Measurements from ENCODE around the gene LZIC.
A peak's percentile ranks its signal among the peaks of the same experiment; 100 is the strongest.

LZIC gene

GRCh38 chr1:9894115-9894514 is 49.1 kb downstream of the LZIC start:
- Histone ChIP-seq H3K4me3 (ENCODE audit: low read depth in 1 of 2, low read length in 2 of 2) (no peak overlapping the region), H3K4me1 (ENCODE audit: insufficient read depth, low read length) (peaks cover 19% of the 10 kb centered on the region), H3K9me3 (ENCODE audit: low read length) (no peaks in the 10 kb centered on the region), H3K27me3 (ENCODE audit: control insufficient read depth in 1 of 2, insufficient read depth in 2 of 2, low read length in 2 of 2) (no peaks in the 10 kb centered on the region), H3K36me3 (ENCODE audit: insufficient read depth, low read length) (no peaks in the 10 kb centered on the region), H3K9ac (ENCODE audit: low read length) (no peak overlapping the region), H3K27ac (ENCODE audit: low read depth, low read length) (no peak overlapping the region)

- H3K4me3 ChIP-seq (ENCODE audit: low read depth in 1 of 2, low read length in 2 of 2) = no peak overlapping the region
- H3K27ac ChIP-seq (ENCODE audit: low read depth, low read length) = no peak overlapping the region
- H3K9ac ChIP-seq (ENCODE audit: low read length) = no peak overlapping the region
- peaks cover 19% of the 10 kb centered on the region for H3K4me1 ChIP-seq (ENCODE audit: insufficient read depth, low read length)
- H3K27me3 ChIP-seq (ENCODE audit: control insufficient read depth in 1 of 2, insufficient read depth in 2 of 2, low read length in 2 of 2) = no peaks in the 10 kb centered on the region
- H3K36me3 ChIP-seq (ENCODE audit: insufficient read depth, low read length) = no peaks in the 10 kb centered on the region
- no peaks in the 10 kb centered on the region for H3K9me3 ChIP-seq (ENCODE audit: low read length)
Measured at GRCh38 chr1:9892563-9893528, 50.3 kb downstream of the LZIC start.

- peak overlapping the region in 1 of 2 donors; percentile 20 for H3K4me3 ChIP-seq (ENCODE audit: low read depth in 1 of 2, low read length in 2 of 2)
- no peaks in the 10 kb centered on the region for H3K36me3 ChIP-seq (ENCODE audit: insufficient read depth, low read length)
- H3K27ac ChIP-seq (ENCODE audit: low read depth, low read length) = no peak overlapping the region
- no peaks in the 10 kb centered on the region for H3K9me3 ChIP-seq (ENCODE audit: low read length)
- H3K9ac ChIP-seq (ENCODE audit: low read length) = no peak overlapping the region
- H3K27me3 ChIP-seq (ENCODE audit: control insufficient read depth in 1 of 2, insufficient read depth in 2 of 2, low read length in 2 of 2) = no peaks in the 10 kb centered on the region
- peaks cover 19% of the 10 kb centered on the region for H3K4me1 ChIP-seq (ENCODE audit: insufficient read depth, low read length)
Measured at GRCh38 chr1:9891207-9891606, 52.0 kb downstream of the LZIC start.

- H3K4me1 ChIP-seq (ENCODE audit: insufficient read depth, low read length) = peaks cover 19% of the 10 kb centered on the region
- no peak overlapping the region for H3K9ac ChIP-seq (ENCODE audit: low read length)
Measured at GRCh38 chr1:9890224-9890731, 52.9 kb downstream of the LZIC start.

GRCh38 chr1:9889411-9889810 is 53.8 kb downstream of the LZIC start:
- Histone ChIP-seq H3K4me1 (ENCODE audit: insufficient read depth, low read length) (peaks cover 19% of the 10 kb centered on the region), H3K36me3 (ENCODE audit: insufficient read depth, low read length) (no peaks in the 10 kb centered on the region), H3K4me3 (ENCODE audit: low read depth in 1 of 2, low read length in 2 of 2) (no peak overlapping the region), H3K9me3 (ENCODE audit: low read length) (no peaks in the 10 kb centered on the region), H3K27me3 (ENCODE audit: control insufficient read depth in 1 of 2, insufficient read depth in 2 of 2, low read length in 2 of 2) (no peaks in the 10 kb centered on the region), H3K9ac (ENCODE audit: low read length) (no peak overlapping the region), H3K27ac (ENCODE audit: low read depth, low read length) (no peak overlapping the region)

More at GRCh38 chr1:9890224-9890731, 52.9 kb downstream of the LZIC start:
- Histone ChIP-seq H3K4me3 (ENCODE audit: low read depth in 1 of 2, low read length in 2 of 2) (peak overlapping the region in 1 of 2 donors; percentile 18), H3K27me3 (ENCODE audit: control insufficient read depth in 1 of 2, insufficient read depth in 2 of 2, low read length in 2 of 2) (no peaks in the 10 kb centered on the region), H3K36me3 (ENCODE audit: insufficient read depth, low read length) (no peaks in the 10 kb centered on the region), H3K27ac (ENCODE audit: low read depth, low read length) (no peak overlapping the region), H3K9me3 (ENCODE audit: low read length) (no peaks in the 10 kb centered on the region)

- H3K9me3 ChIP-seq (ENCODE audit: low read length) = no peaks in the 10 kb centered on the region
- peaks cover 19% of the 10 kb centered on the region for H3K4me1 ChIP-seq (ENCODE audit: insufficient read depth, low read length)
- H3K4me3 ChIP-seq (ENCODE audit: low read depth in 1 of 2, low read length in 2 of 2) = no peak overlapping the region
- no peaks in the 10 kb centered on the region for H3K27me3 ChIP-seq (ENCODE audit: control insufficient read depth in 1 of 2, insufficient read depth in 2 of 2, low read length in 2 of 2)
- no peaks in the 10 kb centered on the region for H3K36me3 ChIP-seq (ENCODE audit: insufficient read depth, low read length)
- no peak overlapping the region for H3K27ac ChIP-seq (ENCODE audit: low read depth, low read length)
- H3K9ac ChIP-seq (ENCODE audit: low read length) = no peak overlapping the region
Measured at GRCh38 chr1:9888886-9889285, 54.3 kb downstream of the LZIC start.

GRCh38 chr1:9887070-9887469 is 56.1 kb downstream of the LZIC start:
- H3K36me3 ChIP-seq (ENCODE audit: insufficient read depth, low read length) = no peaks in the 10 kb centered on the region
- no peak overlapping the region for H3K4me3 ChIP-seq (ENCODE audit: low read depth in 1 of 2, low read length in 2 of 2)
- no peak overlapping the region for H3K27ac ChIP-seq (ENCODE audit: low read depth, low read length)
- H3K4me1 ChIP-seq (ENCODE audit: insufficient read depth, low read length) = peaks cover 19% of the 10 kb centered on the region
- no peaks in the 10 kb centered on the region for H3K27me3 ChIP-seq (ENCODE audit: control insufficient read depth in 1 of 2, insufficient read depth in 2 of 2, low read length in 2 of 2)
- H3K9ac ChIP-seq (ENCODE audit: low read length) = no peak overlapping the region
- no peaks in the 10 kb centered on the region for H3K9me3 ChIP-seq (ENCODE audit: low read length)

- H3K4me1 ChIP-seq (ENCODE audit: insufficient read depth, low read length) = peaks cover 19% of the 10 kb centered on the region
- H3K27me3 ChIP-seq (ENCODE audit: control insufficient read depth in 1 of 2, insufficient read depth in 2 of 2, low read length in 2 of 2) = no peaks in the 10 kb centered on the region
- H3K27ac ChIP-seq (ENCODE audit: low read depth, low read length) = no peak overlapping the region
- no peak overlapping the region for H3K9ac ChIP-seq (ENCODE audit: low read length)
- no peak overlapping the region for H3K4me3 ChIP-seq (ENCODE audit: low read depth in 1 of 2, low read length in 2 of 2)
- H3K9me3 ChIP-seq (ENCODE audit: low read length) = no peaks in the 10 kb centered on the region
- no peaks in the 10 kb centered on the region for H3K36me3 ChIP-seq (ENCODE audit: insufficient read depth, low read length)
Measured at GRCh38 chr1:9886092-9886742, 57.0 kb downstream of the LZIC start.

GRCh38 chr1:9884805-9885204 is 58.4 kb downstream of the LZIC start:
- no peaks in the 10 kb centered on the region for H3K27me3 ChIP-seq (ENCODE audit: control insufficient read depth in 1 of 2, insufficient read depth in 2 of 2, low read length in 2 of 2)
- H3K4me1 ChIP-seq (ENCODE audit: insufficient read depth, low read length) = peaks cover 5% of the 10 kb centered on the region
- H3K4me3 ChIP-seq (ENCODE audit: low read depth in 1 of 2, low read length in 2 of 2) = no peak overlapping the region
- no peak overlapping the region for H3K27ac ChIP-seq (ENCODE audit: low read depth, low read length)
- no peaks in the 10 kb centered on the region for H3K9me3 ChIP-seq (ENCODE audit: low read length)
- H3K36me3 ChIP-seq (ENCODE audit: insufficient read depth, low read length) = no peaks in the 10 kb centered on the region
- no peak overlapping the region for H3K9ac ChIP-seq (ENCODE audit: low read length)

- no peak overlapping the region for H3K27ac ChIP-seq (ENCODE audit: low read depth, low read length)
- no peaks in the 10 kb centered on the region for H3K36me3 ChIP-seq (ENCODE audit: insufficient read depth, low read length)
- H3K27me3 ChIP-seq (ENCODE audit: control insufficient read depth in 1 of 2, insufficient read depth in 2 of 2, low read length in 2 of 2) = no peaks in the 10 kb centered on the region
- no peaks in the 10 kb centered on the region for H3K4me1 ChIP-seq (ENCODE audit: insufficient read depth, low read length)
- no peaks in the 10 kb centered on the region for H3K9me3 ChIP-seq (ENCODE audit: low read length)
- H3K4me3 ChIP-seq (ENCODE audit: low read depth in 1 of 2, low read length in 2 of 2) = no peak overlapping the region
- H3K9ac ChIP-seq (ENCODE audit: low read length) = no peak overlapping the region
Measured at GRCh38 chr1:9883585-9884449, 59.4 kb downstream of the LZIC start.

- Histone ChIP-seq H3K4me1 (ENCODE audit: insufficient read depth, low read length) (no peaks in the 10 kb centered on the region), H3K9ac (ENCODE audit: low read length) (no peak overlapping the region), H3K27ac (ENCODE audit: low read depth, low read length) (no peak overlapping the region), H3K4me3 (ENCODE audit: low read depth in 1 of 2, low read length in 2 of 2) (no peak overlapping the region), H3K36me3 (ENCODE audit: insufficient read depth, low read length) (no peaks in the 10 kb centered on the region), H3K9me3 (ENCODE audit: low read length) (no peaks in the 10 kb centered on the region), H3K27me3 (ENCODE audit: control insufficient read depth in 1 of 2, insufficient read depth in 2 of 2, low read length in 2 of 2) (no peaks in the 10 kb centered on the region)
Measured at GRCh38 chr1:9882945-9883303, 60.3 kb downstream of the LZIC start.

Measured in muscle layer of colon (tissue), 2 donors.